ENCODE data around the gene SLC6A5. TPM values are rescaled to one million over a fixed set of nuclear protein-coding genes. Genes with fewer than 3 reads are reported as not detected.

The SLC6A5 gene
- total and polyA plus RNA-seq, 10 of the 15 experiments (the other 5 are each of a cell fraction or from before 2014, with no cell fraction given), result 0.01 TPM; not detected in 9

GRCh38 chr11:20626279-20626678 is 26.9 kb downstream of the SLC6A5 start (continued):
- TF ChIP-seq USF2 (IDR thresholded peaks at IDR 0.05; ENCODE audit: borderline replicate concordance, low read depth, low read length), result no peak
- TF ChIP-seq E2F4 (IDR thresholded peaks at IDR 0.05; ENCODE audit: low read depth, low read length), result no peak
- no peak for TF ChIP-seq CHD1 (IDR thresholded peaks at IDR 0.05; ENCODE audit: low read depth, low read length)
- TF ChIP-seq TARDBP (IDR thresholded peaks at IDR 0.05; ENCODE audit: borderline replicate concordance), result no peak
- no peak for TF ChIP-seq MTA3 (IDR thresholded peaks at IDR 0.05; ENCODE audit: borderline replicate concordance, low read length)
- TF ChIP-seq YBX1 (IDR thresholded peaks at IDR 0.05), result no peak
- TF ChIP-seq RFX5 (IDR thresholded peaks at IDR 0.05; ENCODE audit: low read depth, low read length), result no peak
- no peak for TF ChIP-seq RB1 (IDR thresholded peaks at IDR 0.05; ENCODE audit: borderline replicate concordance)

GRCh38 chr11:20627026-20627425 is 27.6 kb downstream of the SLC6A5 start:
- Histone ChIP-seq H3K9me3 (replicated peaks; ENCODE audit: control insufficient read depth, insufficient read depth, low read length) (no peaks in the 10 kb centered on the region), H3K79me2 (ENCODE audit: control insufficient read depth, insufficient read depth, low read length) (no peaks in the 10 kb centered on the region), H3K27me3 (replicated peaks in 1 of 2; ENCODE audit: control insufficient read depth in 2 of 2, insufficient read depth in 2 of 2, low read length in 1 of 2) (peaks cover 0 to 8% of the 10 kb centered on the region in 2 experiments; a peak in 2 of 4 replicates), H3K36me3 (ENCODE audit: control insufficient read depth in 2 of 2, insufficient read depth in 2 of 2, low read length in 1 of 2) (no peaks in the 10 kb centered on the region), H3K9ac (ENCODE audit: control insufficient read depth, insufficient read depth, low read length) (no peak overlapping the region), H3K27ac (ENCODE audit: control insufficient read depth, insufficient read depth) (no peak overlapping the region), H3K4me2 (ENCODE audit: control insufficient read depth, insufficient read depth) (no peak overlapping the region), H3K4me1 (ENCODE audit: control insufficient read depth, insufficient read depth, low read length) (no peaks in the 10 kb centered on the region), H3K4me3 (no peak overlapping the region), H4K20me1 (ENCODE audit: control insufficient read depth, insufficient read depth) (no peaks in the 10 kb centered on the region), H2AFZ (ENCODE audit: control insufficient read depth, low read depth, low read length) (no peak overlapping the region)
- ChIA-PET POLR2A (no interaction called here), SMC1A (ENCODE audit: uncharacterized antibody, unreplicated experiment) (interaction anchor here (1.6 kb wide), 1 partner anchor 499 kb away, joined by 3 read pairs; no protein-coding TSS in a partner anchor), CTCF (interaction anchor here (0.6 kb wide), 1 partner anchor 685 kb away, joined by 3 read pairs; no protein-coding TSS in a partner anchor), RAD21 (ENCODE audit: unreplicated experiment) (no interaction called here)
- intact Hi-C loops (cut with micrococcal nuclease; ENCODE audit: unreplicated experiment) (no loop called here), in situ Hi-C loops (cut with MboI) (no loop called here)
- DNase-seq (ENCODE audit: low read depth, low spot score) (no peak), FAIRE-seq (no peak), ATAC-seq (no peak)
- TF ChIP-seq KDM1A (IDR thresholded peaks at IDR 0.05; ENCODE audit: borderline replicate concordance) (no peak), RCOR1 (conservative IDR thresholded peaks at IDR 0.05; ENCODE audit: low read depth, low read length) (no peak), TARDBP (IDR thresholded peaks at IDR 0.05; ENCODE audit: borderline replicate concordance) (no peak), ZBTB33 (IDR thresholded peaks at IDR 0.05) (no peak), NBN (IDR thresholded peaks at IDR 0.05) (no peak), NKRF (conservative IDR thresholded peaks at IDR 0.05) (no peak), MXI1 (IDR thresholded peaks at IDR 0.05; ENCODE audit: low read depth, low read length) (no peak), CBX5 (IDR thresholded peaks at IDR 0.05; ENCODE audit: low read depth) (no peak), IRF4 (IDR thresholded peaks at IDR 0.05; ENCODE audit: low read depth, low read length) (no peak)
- 2% methylated on average over 3 of the region's 3 CpGs for WGBS (ENCODE audit: insufficient coverage, insufficient replicate concordance, low lambda C conversion rate, missing lambda C conversion rate)
- BruUV-seq (replicated peaks), result no TSS peak

Measured in GM12878 (cell line).